Dendritic cell treated with granulocyte-macrophage colony-stimulating factor and Interleukin-4, amounts not matched to agents 40 ng/mL and 50 ng/mL, for 4 days (primary cell): ENCODE data around the gene DNAAF2.
"Not testable (repeated sequence)": the region's sequence is repeated elsewhere in the genome, so short reads cannot be mapped to it uniquely, and the experiment has no call there.

Experiments
- H3K27ac Mint-ChIP-seq: one replicate; pipeline ENCODE4 v1.8.0; 2022; ENCODE audit warnings: mild to moderate bottlenecking, mixed read lengths
- H3K27me3 Mint-ChIP-seq: one replicate; pipeline ENCODE4 v1.8.0; 2022; ENCODE audit warnings: mild to moderate bottlenecking, mixed read lengths
- H3K36me3 Mint-ChIP-seq: one replicate; pipeline ENCODE4 v1.8.0; 2022; ENCODE audit warnings: low read depth, mixed read lengths
- H3K4me1 Mint-ChIP-seq: one replicate; pipeline ENCODE4 v1.8.0; 2022; ENCODE audit warnings: low read depth, mixed read lengths
- H3K4me3 Mint-ChIP-seq: one replicate; pipeline ENCODE4 v1.8.0; 2022; ENCODE audit warnings: mild to moderate bottlenecking, moderate library complexity, mixed read lengths
- H3K9me3 Mint-ChIP-seq: one replicate; pipeline ENCODE4 v1.8.0; 2022; ENCODE audit warnings: mixed read lengths
- intact Hi-C: fragments of 100-400 bp; cut with micrococcal nuclease; formaldehyde crosslinking; loops from one replicate; pipeline ENCODE4 v1.15.0; 2022

Gene DNAAF2, protein sequence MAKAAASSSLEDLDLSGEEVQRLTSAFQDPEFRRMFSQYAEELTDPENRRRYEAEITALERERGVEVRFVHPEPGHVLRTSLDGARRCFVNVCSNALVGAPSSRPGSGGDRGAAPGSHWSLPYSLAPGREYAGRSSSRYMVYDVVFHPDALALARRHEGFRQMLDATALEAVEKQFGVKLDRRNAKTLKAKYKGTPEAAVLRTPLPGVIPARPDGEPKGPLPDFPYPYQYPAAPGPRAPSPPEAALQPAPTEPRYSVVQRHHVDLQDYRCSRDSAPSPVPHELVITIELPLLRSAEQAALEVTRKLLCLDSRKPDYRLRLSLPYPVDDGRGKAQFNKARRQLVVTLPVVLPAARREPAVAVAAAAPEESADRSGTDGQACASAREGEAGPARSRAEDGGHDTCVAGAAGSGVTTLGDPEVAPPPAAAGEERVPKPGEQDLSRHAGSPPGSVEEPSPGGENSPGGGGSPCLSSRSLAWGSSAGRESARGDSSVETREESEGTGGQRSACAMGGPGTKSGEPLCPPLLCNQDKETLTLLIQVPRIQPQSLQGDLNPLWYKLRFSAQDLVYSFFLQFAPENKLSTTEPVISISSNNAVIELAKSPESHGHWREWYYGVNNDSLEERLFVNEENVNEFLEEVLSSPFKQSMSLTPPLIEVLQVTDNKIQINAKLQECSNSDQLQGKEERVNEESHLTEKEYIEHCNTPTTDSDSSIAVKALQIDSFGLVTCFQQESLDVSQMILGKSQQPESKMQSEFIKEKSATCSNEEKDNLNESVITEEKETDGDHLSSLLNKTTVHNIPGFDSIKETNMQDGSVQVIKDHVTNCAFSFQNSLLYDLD

GRCh38 chr14:49634547-49635334 is at the start of gene DNAAF2:
DNAAF2 (minus strand) TSS chr14:49635244; CDS start chr14:49635149, 95 bp downstream.
- H3K9me3 Mint-ChIP-seq: no peaks in the 10 kb centered on the region
- H3K27me3 Mint-ChIP-seq: no peaks in the 10 kb centered on the region
- H3K27ac Mint-ChIP-seq: peak within 1 kb of the TSS; percentile 87
- peaks cover 42% of the 10 kb centered on the region for H3K4me1 Mint-ChIP-seq
- intact Hi-C loops: loop anchor here (1.0 to 10.0 kb wide), 5 partner anchors 14 to 600 kb away; partner anchors contain the start of genes MGAT2, POLE2, RPL36AL and SOS2
- H3K36me3 Mint-ChIP-seq: peaks cover 57% of the 10 kb centered on the region
- H3K4me3 Mint-ChIP-seq: peak within 1 kb of the TSS; percentile 94

DNA sequence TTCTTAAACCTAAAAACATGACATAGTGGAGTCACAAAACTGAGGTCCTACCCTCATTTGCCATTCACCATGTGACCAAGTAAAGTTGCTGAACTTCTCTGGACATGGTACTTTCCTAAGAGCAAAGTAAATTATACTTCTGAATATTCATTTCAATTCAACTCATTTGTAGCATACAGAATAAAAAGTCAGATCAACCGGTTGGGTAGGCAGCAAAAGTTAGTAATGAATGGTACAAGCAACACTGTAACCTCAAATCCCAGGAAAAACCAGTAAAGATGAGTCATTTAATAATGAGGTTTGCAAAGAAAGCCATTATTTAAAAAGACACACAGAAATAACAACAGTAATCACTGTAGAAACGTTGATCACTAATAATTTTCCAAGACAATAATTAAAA is 44.2 kb upstream of the DNAAF2 start:
- Mint-ChIP-seq H3K4me1 (no peaks in the 10 kb centered on the region), H3K9me3 (no peaks in the 10 kb centered on the region), H3K27me3 (no peaks in the 10 kb centered on the region), H3K27ac (no peak overlapping the region), H3K36me3 (peaks cover 5% of the 10 kb centered on the region), H3K4me3 (no peak overlapping the region)
- intact Hi-C loops: no loop called here

- no peaks in the 10 kb centered on the region for H3K27me3 Mint-ChIP-seq
- peaks cover 5% of the 10 kb centered on the region for H3K36me3 Mint-ChIP-seq
Observed at GRCh38 chr14:49677643-49678042, 42.6 kb upstream of the DNAAF2 start.

GRCh38 chr14:49673586-49673985 is 38.5 kb upstream of the DNAAF2 start:
- Mint-ChIP-seq H3K27me3 (no peaks in the 10 kb centered on the region), H3K36me3 (no peaks in the 10 kb centered on the region), H3K4me3 (no peak overlapping the region), H3K9me3 (no peaks in the 10 kb centered on the region), H3K27ac (no peak overlapping the region), H3K4me1 (no peaks in the 10 kb centered on the region)
- intact Hi-C loops: no loop called here

More at GRCh38 chr14:49677643-49678042, 42.6 kb upstream of the DNAAF2 start:
- no peak overlapping the region for H3K4me3 Mint-ChIP-seq
- no peaks in the 10 kb centered on the region for H3K9me3 Mint-ChIP-seq
- no peak overlapping the region for H3K27ac Mint-ChIP-seq
- intact Hi-C loops: no loop called here
- H3K4me1 Mint-ChIP-seq: no peaks in the 10 kb centered on the region

DNA sequence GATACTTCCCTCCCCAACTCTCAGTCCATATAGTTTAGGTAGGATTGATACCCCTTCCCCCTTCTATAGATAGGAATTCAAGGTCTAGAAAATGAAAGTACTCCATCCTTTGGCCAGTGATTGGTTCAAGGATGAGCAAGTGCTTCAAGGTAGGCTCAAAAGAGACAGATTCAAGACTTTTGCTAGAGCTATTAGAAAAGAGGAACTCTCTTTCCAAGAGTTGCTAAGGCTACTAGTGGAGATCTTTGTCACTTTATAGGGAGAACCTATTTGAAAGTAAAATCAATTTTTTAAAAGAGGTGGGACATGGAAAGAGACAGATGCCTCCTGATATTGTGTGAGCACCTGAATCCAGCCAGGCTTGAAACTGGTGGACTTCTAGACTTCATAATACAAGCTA is 35.4 kb upstream of the DNAAF2 start:
- Mint-ChIP-seq H3K4me1 (no peaks in the 10 kb centered on the region), H3K4me3 (no peak overlapping the region), H3K27me3 (no peaks in the 10 kb centered on the region), H3K36me3 (no peaks in the 10 kb centered on the region), H3K9me3 (no peaks in the 10 kb centered on the region), H3K27ac (no peak overlapping the region)
- intact Hi-C loops: no loop called here

GRCh38 chr14:49659526-49660455 is 24.7 kb upstream of the DNAAF2 start:
- intact Hi-C loops: no loop called here
- Mint-ChIP-seq H3K4me1 (no peaks in the 10 kb centered on the region), H3K9me3 (no peaks in the 10 kb centered on the region), H3K36me3 (no peaks in the 10 kb centered on the region), H3K4me3 (no peak overlapping the region), H3K27me3 (no peaks in the 10 kb centered on the region), H3K27ac (no peak overlapping the region)

GRCh38 chr14:49657500-49657899 is 22.5 kb upstream of the DNAAF2 start:
- H3K4me3 Mint-ChIP-seq, H3K27me3 Mint-ChIP-seq, H3K4me1 Mint-ChIP-seq, H3K27ac Mint-ChIP-seq, H3K36me3 Mint-ChIP-seq, H3K9me3 Mint-ChIP-seq, intact Hi-C loops: not testable (repeated sequence)

GRCh38 chr14:49654511-49654910 is 19.5 kb upstream of the DNAAF2 start:
- no peaks in the 10 kb centered on the region for H3K36me3 Mint-ChIP-seq
- H3K27me3 Mint-ChIP-seq: no peaks in the 10 kb centered on the region
- H3K4me3 Mint-ChIP-seq: no peak overlapping the region
- H3K27ac Mint-ChIP-seq: no peak overlapping the region
- no peaks in the 10 kb centered on the region for H3K9me3 Mint-ChIP-seq
- intact Hi-C loops: no loop called here
- H3K4me1 Mint-ChIP-seq: no peaks in the 10 kb centered on the region

DNA sequence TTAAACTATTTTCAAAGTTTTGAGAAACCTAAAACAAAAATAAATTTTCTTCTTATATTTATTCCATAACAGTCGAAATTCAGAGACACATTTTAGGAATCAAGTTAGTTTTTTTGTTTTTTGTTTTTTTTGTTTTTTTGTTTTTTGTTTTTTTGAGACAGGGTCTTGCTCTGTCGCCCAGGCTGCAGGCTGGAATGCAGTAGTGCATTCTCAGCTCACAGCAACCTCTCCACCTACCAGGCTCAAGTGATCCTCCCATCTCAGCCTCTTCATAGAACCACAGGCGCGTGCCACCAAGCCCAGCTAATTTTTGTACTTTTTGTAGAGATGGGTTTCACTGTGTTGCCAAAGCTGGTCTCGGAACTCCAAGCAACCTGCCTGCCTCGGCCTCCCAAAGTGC is 18.5 kb upstream of the DNAAF2 start:
- no peak overlapping the region for H3K4me3 Mint-ChIP-seq
- intact Hi-C loops: no loop called here
- no peaks in the 10 kb centered on the region for H3K27me3 Mint-ChIP-seq
- H3K4me1 Mint-ChIP-seq: no peaks in the 10 kb centered on the region
- H3K36me3 Mint-ChIP-seq: no peaks in the 10 kb centered on the region
- H3K9me3 Mint-ChIP-seq: no peaks in the 10 kb centered on the region
- no peak overlapping the region for H3K27ac Mint-ChIP-seq

DNA sequence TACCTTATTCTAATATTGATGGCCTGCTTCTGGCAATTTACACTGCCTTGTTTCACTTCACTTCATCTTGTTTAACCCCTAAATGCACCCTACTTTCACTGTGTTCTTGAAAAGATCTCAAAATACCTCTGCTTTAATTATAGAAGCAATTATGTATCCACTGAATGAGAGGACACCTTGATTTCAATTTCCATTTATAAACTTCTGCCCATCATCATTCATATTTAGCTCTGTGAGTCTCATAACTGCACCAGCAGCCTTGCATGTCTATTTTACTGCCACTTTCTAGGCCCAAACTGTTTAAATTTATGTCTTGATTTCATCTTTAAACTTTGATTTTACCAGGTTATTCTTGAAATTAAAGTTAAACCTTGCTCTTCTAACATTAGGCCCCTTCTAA is 7.1 kb upstream of the DNAAF2 start:
- Mint-ChIP-seq H3K36me3 (peaks cover 48% of the 10 kb centered on the region), H3K4me3 (no peak overlapping the region), H3K27ac (no peak overlapping the region), H3K27me3 (no peaks in the 10 kb centered on the region), H3K4me1 (peaks cover 21% of the 10 kb centered on the region), H3K9me3 (no peaks in the 10 kb centered on the region)
- intact Hi-C loops: no loop called here

- Mint-ChIP-seq H3K27me3 (no peaks in the 10 kb centered on the region), H3K4me3 (no peak overlapping the region), H3K4me1 (peaks cover 25% of the 10 kb centered on the region), H3K9me3 (no peaks in the 10 kb centered on the region), H3K36me3 (peaks cover 48% of the 10 kb centered on the region), H3K27ac (no peak overlapping the region)
- intact Hi-C loops: no loop called here
Observed at GRCh38 chr14:49641697-49642129, 6.7 kb upstream of the DNAAF2 start.

- H3K27ac Mint-ChIP-seq: no peak overlapping the region
- H3K27me3 Mint-ChIP-seq: no peaks in the 10 kb centered on the region
- no peak overlapping the region for H3K4me3 Mint-ChIP-seq
Observed at GRCh38 chr14:49640540-49641417, 5.7 kb upstream of the DNAAF2 start.

More at GRCh38 chr14:49640540-49641417, 5.7 kb upstream of the DNAAF2 start:
- Mint-ChIP-seq H3K4me1 (peaks cover 29% of the 10 kb centered on the region), H3K9me3 (no peaks in the 10 kb centered on the region), H3K36me3 (peaks cover 51% of the 10 kb centered on the region)
- intact Hi-C loops: no loop called here
